Epithelial cell of proximal tubule (primary cell): ENCODE data around the gene SYCE3. TPM values are rescaled to one million over a fixed set of nuclear protein-coding genes. Genes with fewer than 3 reads are reported as not detected.
A peak's percentile ranks its signal among the peaks of the same experiment; 100 is the strongest.

Experiments
- DNase-seq: peaks from one replicate; pipeline ENCODE4 v3.0.0-alpha.2; 2011; ENCODE audit warnings: low read depth
- H3K4me3 ChIP-seq: 2 replicates; pipeline ENCODE4 v1.5.1; 2011; ENCODE audit warnings: low read depth, mild to moderate bottlenecking, low read length
- CTCF ChIP-seq: conservative IDR thresholded peaks from 2 replicates; pipeline ENCODE4 v1.5.1; 2012; ENCODE audit warnings: low read depth, mild to moderate bottlenecking, low read length
- total RNA-seq: library from RNA; depleted of rRNA; stranded (reverse); fragments of >200 nt; gene quantifications from 2 replicates; pipeline ENCODE4 v1.2.3, GENCODE V29; 2015

SYCE3 gene
- total RNA-seq, 1 donor from 2014 or later, result 1.0 TPM

GRCh38 chr22:50526108-50526833 lies 36.4 kb downstream of the SYCE3 start:
- no peak for DNase-seq
- H3K4me3 ChIP-seq, result peak overlapping the region; percentile 73
- TF ChIP-seq CTCF, result peak; percentile 48

GRCh38 chr22:50525858-50526107 lies 36.9 kb downstream of the SYCE3 start:
- no peak for DNase-seq
- TF ChIP-seq CTCF, result no peak
- H3K4me3 ChIP-seq, result peak overlapping the region; percentile 73

- DNase-seq, result no peak
- peak within 1 kb of the TSS; percentile 73 for H3K4me3 ChIP-seq
- TF ChIP-seq CTCF, result peak; percentile 52
Measured at GRCh38 chr22:50525104-50525857, 37.4 kb downstream of the SYCE3 start, which contains the start of gene SCO2. Gene SCO2, minus strand, starts transcription at chr22:50525598. Its CDS starts 1,187 bp downstream, at chr22:50524411.

- peak overlapping the region; percentile 73 for H3K4me3 ChIP-seq
- TF ChIP-seq CTCF, result no peak
- no peak for DNase-seq
Measured at GRCh38 chr22:50524676-50525103, 38.0 kb downstream of the SYCE3 start.

GRCh38 chr22:50523806-50524675 lies 38.7 kb downstream of the SYCE3 start:
- no peak for TF ChIP-seq CTCF
- H3K4me3 ChIP-seq, result peak overlapping the region; percentile 73
- no peak for DNase-seq

- no peak overlapping the region for H3K4me3 ChIP-seq
Measured at GRCh38 chr22:50523458-50523805, 39.3 kb downstream of the SYCE3 start.

More at GRCh38 chr22:50523458-50523805, 39.3 kb downstream of the SYCE3 start:
- no peak for TF ChIP-seq CTCF
- no peak for DNase-seq
